GM23248 (cell line): ENCODE measurements around the gene TCHP.

ENCODE experiments used
- EZH2 ChIP-seq: fragments of 200-600 bp; sonication (generic); IDR thresholded peaks from 2 replicates; pipeline ENCODE4 v1.6.1; 2018; ENCODE audit warnings: antibody characterized with exemption, mild to moderate bottlenecking; ENCODE audit not compliant: insufficient read depth, poor library complexity, severe bottlenecking
- EZH2phosphoT487 ChIP-seq: fragments of 200-600 bp; sonication (generic); IDR thresholded peaks from 2 replicates; pipeline ENCODE4 v1.6.1; 2018; ENCODE audit warnings: antibody characterized with exemption, moderate library complexity, mild to moderate bottlenecking, low read depth; ENCODE audit not compliant: insufficient read depth

DNA sequence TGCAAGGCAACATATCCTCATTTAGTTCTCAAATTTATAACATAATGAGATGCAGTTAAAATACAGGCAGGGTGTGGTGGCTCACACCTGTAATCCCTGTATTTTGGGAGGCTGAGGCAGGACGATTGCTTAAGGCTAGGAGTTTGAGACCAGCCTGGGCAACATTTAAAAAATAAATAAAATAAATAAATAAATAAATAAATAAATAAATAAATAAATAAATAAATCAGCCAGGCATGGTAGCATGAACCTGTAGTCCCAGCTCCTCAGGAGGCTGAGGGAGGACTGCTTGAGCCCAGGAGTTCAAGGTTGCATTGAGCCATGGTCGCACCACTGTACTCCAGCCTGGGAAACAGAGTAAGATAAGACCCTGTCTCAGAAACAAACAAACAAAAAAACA, 39.4 kb downstream of the TCHP start:
- TF ChIP-seq EZH2 (no peak), EZH2phosphoT487 (no peak)
